Measurements from ENCODE around the gene CAMK4. TPM values are rescaled to one million over a fixed set of nuclear protein-coding genes. Genes with fewer than 3 reads are reported as not detected.

Gene CAMK4
- total RNA-seq, 1 experiment from 2014 or later = 10.6 TPM

GRCh38 chr5:111488353-111488752 lies 264.2 kb downstream of the CAMK4 start (continued):
- no peak for TF ChIP-seq PRDM15 (CRISPR knock-in tag; IDR thresholded peaks at IDR 0.05)

- ChIA-PET POLR2A (interaction anchor here (0.6 to 1.1 kb wide), 2 partner anchors 19 to 687 kb away, joined by 3 read pairs; partner anchors contain the start of gene STARD4), CTCF (interaction anchor here (0.7 kb wide), 1 partner anchor 38 kb away, joined by 3 read pairs; no protein-coding TSS in a partner anchor)
- TF ChIP-seq ATF6 (CRISPR knock-in tag; IDR thresholded peaks at IDR 0.05) (no peak), E2F5 (CRISPR knock-in tag; IDR thresholded peaks at IDR 0.05) (no peak), GTF2I (CRISPR knock-in tag; conservative IDR thresholded peaks at IDR 0.05) (no peak), CTCF (IDR thresholded peaks at IDR 0.05) (no peak)
- peaks cover 36% of the 10 kb centered on the region for H3K4me1 Mint-ChIP-seq
- DNase-seq (ENCODE audit: low spot score) = no peak
- H3K4me3 Mint-ChIP-seq = no peak overlapping the region
- ATAC-seq = no peak
- no peaks in the 10 kb centered on the region for H3K27me3 Mint-ChIP-seq (ENCODE audit: low read depth)
- no peaks in the 10 kb centered on the region for H3K9me3 Mint-ChIP-seq
- H3K36me3 Mint-ChIP-seq = peaks cover 14% of the 10 kb centered on the region
- peak overlapping the region; percentile 94 for H3K27ac Mint-ChIP-seq
Measured at GRCh38 chr5:111493031-111493430, 268.8 kb downstream of the CAMK4 start.

- Mint-ChIP-seq H3K4me3 (no peak overlapping the region), H3K27me3 (ENCODE audit: low read depth) (no peaks in the 10 kb centered on the region), H3K4me1 (peaks cover 36% of the 10 kb centered on the region), H3K27ac (peak overlapping the region; percentile 80), H3K36me3 (peaks cover 28% of the 10 kb centered on the region), H3K9me3 (no peaks in the 10 kb centered on the region)
- POLR2A ChIA-PET = no interaction called here
- no peak for ATAC-seq
- DNase-seq (ENCODE audit: low spot score) = no peak
- CTCF ChIA-PET = interaction anchor here (0.8 kb wide), 1 partner anchor 478 kb away, joined by 3 read pairs; no protein-coding TSS in a partner anchor
- TF ChIP-seq MLX (CRISPR knock-in tag; IDR thresholded peaks at IDR 0.05) (no peak), ELF4 (CRISPR knock-in tag; IDR thresholded peaks at IDR 0.05; ENCODE audit: low read depth) (no peak), NFATC4 (CRISPR knock-in tag; IDR thresholded peaks at IDR 0.05) (no peak), ZSCAN18 (CRISPR knock-in tag; IDR thresholded peaks at IDR 0.05) (no peak), ZNF219 (CRISPR knock-in tag; IDR thresholded peaks at IDR 0.05; ENCODE audit: borderline replicate concordance) (no peak), NR3C1 (CRISPR knock-in tag; conservative IDR thresholded peaks at IDR 0.05; ENCODE audit: low read depth) (no peak), MAX (CRISPR knock-in tag; IDR thresholded peaks at IDR 0.05) (no peak), TCF7 (CRISPR knock-in tag; IDR thresholded peaks at IDR 0.05; ENCODE audit: low read depth) (no peak), RELA (CRISPR knock-in tag; IDR thresholded peaks at IDR 0.05; ENCODE audit: borderline replicate concordance) (no peak), FOXP1 (CRISPR knock-in tag; IDR thresholded peaks at IDR 0.05; ENCODE audit: borderline replicate concordance) (no peak), ARID4B (CRISPR knock-in tag; IDR thresholded peaks at IDR 0.05; ENCODE audit: borderline replicate concordance) (no peak)
Measured at GRCh38 chr5:111494355-111494999, 270.3 kb downstream of the CAMK4 start.
